ENCODE measurements around the gene CAPG. TPM values are rescaled to one million over a fixed set of nuclear protein-coding genes. Genes with fewer than 3 reads are reported as not detected.

Gene CAPG
- total RNA-seq, 1 donor from 2014 or later, result 76.4 TPM

DNA sequence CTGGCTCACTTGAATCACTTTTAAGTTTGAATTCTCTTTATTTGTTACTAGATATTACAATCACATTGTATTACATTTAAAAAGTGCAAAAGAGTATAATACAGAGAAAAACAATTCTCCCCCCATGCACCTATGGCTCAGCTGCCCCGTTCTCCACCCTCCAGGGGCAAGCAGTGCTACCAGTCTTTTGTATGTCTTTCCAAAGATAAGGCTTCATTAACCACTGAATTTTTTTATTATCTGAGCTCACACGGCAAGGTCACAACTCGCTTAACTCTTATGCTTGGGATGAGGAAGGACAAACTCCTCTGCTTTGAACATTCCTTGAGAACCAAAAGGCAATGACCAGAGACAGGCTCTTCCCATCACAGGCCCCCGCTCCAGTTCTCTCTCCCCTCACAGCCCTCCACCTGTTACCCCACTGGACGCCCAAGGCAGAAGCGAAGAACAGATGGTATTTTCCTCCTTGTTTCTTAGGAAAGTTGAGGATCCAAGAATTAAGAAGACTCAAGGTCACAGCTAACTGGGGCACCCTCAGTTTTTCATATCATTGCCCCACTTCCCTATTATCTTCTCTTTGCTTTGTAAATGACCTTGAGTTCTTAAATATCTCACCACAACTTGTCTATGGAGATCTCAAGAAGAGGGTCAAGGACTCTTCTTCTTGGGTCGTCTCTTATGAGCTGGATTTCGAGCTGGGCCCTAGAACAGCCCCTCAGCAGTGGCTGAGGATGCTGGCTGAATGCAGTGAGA, 38.5 kb upstream of the CAPG start:
- H3K27ac Mint-ChIP-seq (ENCODE audit: unreplicated experiment), result no peak overlapping the region

DNA sequence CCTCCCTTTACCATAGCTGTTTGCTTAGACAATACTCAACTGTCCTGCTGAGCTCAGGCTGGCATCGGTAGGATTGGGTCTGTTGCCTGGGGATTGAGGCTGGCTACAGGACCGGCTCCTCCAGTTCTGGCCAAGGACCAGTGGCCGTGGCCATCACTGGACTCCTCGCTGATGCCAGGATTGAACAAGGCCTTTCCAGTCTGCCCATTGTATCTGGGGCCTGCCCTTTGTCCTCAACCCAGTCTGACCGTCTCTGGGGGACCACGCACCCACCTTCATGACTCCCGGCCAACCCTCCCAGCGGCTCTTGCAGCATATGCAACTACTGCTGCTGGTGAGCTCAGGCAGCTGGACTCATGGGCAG, 37.0 kb upstream of the CAPG start:
- TF ChIP-seq, protein P1, sequence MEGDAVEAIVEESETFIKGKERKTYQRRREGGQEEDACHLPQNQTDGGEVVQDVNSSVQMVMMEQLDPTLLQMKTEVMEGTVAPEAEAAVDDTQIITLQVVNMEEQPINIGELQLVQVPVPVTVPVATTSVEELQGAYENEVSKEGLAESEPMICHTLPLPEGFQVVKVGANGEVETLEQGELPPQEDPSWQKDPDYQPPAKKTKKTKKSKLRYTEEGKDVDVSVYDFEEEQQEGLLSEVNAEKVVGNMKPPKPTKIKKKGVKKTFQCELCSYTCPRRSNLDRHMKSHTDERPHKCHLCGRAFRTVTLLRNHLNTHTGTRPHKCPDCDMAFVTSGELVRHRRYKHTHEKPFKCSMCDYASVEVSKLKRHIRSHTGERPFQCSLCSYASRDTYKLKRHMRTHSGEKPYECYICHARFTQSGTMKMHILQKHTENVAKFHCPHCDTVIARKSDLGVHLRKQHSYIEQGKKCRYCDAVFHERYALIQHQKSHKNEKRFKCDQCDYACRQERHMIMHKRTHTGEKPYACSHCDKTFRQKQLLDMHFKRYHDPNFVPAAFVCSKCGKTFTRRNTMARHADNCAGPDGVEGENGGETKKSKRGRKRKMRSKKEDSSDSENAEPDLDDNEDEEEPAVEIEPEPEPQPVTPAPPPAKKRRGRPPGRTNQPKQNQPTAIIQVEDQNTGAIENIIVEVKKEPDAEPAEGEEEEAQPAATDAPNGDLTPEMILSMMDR (IDR thresholded peaks at IDR 0.05; ENCODE audit: unreplicated experiment), result no peak
- no peak for DNase-seq (ENCODE audit: low spot score)
- Mint-ChIP-seq H3K27me3 (ENCODE audit: unreplicated experiment) (peaks cover 4% of the 10 kb centered on the region), H3K9me3 (ENCODE audit: unreplicated experiment) (no peaks in the 10 kb centered on the region), H3K4me1 (ENCODE audit: unreplicated experiment) (peaks cover 4% of the 10 kb centered on the region), H3K27ac (ENCODE audit: unreplicated experiment) (no peak overlapping the region), H3K36me3 (ENCODE audit: low read depth, unreplicated experiment) (no peaks in the 10 kb centered on the region), H3K4me3 (ENCODE audit: unreplicated experiment) (no peak overlapping the region)

More for the DNA sequence above, 38.5 kb upstream of the CAPG start:
- DNase-seq (ENCODE audit: low spot score), result no peak
- TF ChIP-seq, protein P1 (IDR thresholded peaks at IDR 0.05; ENCODE audit: unreplicated experiment), result no peak
- Mint-ChIP-seq H3K9me3 (ENCODE audit: unreplicated experiment) (no peaks in the 10 kb centered on the region), H3K4me1 (ENCODE audit: unreplicated experiment) (peaks cover 4% of the 10 kb centered on the region), H3K4me3 (ENCODE audit: unreplicated experiment) (no peak overlapping the region), H3K36me3 (ENCODE audit: low read depth, unreplicated experiment) (peaks cover 6% of the 10 kb centered on the region), H3K27me3 (ENCODE audit: unreplicated experiment) (peaks cover 4% of the 10 kb centered on the region)

DNA sequence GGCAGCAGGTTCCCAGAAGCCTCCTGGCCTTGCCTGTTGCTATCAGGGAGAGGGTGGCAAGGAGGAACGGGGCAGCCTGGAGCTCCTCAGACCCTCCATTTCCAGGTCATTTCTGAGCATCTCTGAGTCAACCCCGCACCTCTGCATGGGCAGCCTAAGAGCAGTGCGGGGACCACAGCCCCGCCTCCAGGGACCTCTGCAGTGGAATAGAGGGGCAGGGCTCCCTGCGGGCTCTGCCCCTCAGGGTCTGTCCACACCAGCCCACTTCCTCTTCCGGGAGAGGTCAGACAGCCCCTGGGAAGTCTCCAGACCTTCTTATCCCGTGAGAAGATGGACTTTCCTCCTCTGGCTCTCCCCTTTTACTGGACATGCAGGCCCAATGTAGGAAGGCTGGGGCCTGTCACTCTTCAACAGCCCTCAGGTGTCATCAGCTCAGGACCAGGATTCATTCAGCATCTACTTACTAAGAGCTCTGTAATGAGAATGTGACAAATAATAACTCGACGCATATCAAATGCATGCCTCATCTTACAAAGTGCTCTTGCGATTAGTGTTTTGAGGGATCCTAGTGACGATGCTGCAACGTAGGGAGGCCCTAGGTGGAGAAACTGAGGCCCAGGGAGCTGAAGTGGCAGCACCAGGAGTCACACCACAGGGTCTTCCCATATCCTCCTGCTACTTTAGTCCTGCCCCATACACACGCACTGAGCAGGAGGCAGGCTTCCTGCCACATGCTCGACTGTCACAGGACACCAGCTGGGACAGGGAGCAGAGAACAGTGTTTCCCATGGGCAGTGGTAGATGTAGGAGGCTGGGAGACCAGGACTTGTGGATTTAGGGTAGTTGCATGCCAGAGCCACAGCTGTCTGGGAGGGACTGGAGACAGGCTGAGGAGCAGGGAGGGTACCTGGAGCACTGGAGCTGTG, 36.4 kb upstream of the CAPG start:
- H3K4me3 Mint-ChIP-seq (ENCODE audit: unreplicated experiment), result no peak overlapping the region
- H3K36me3 Mint-ChIP-seq (ENCODE audit: low read depth, unreplicated experiment), result no peaks in the 10 kb centered on the region
- H3K9me3 Mint-ChIP-seq (ENCODE audit: unreplicated experiment), result no peaks in the 10 kb centered on the region

DNA sequence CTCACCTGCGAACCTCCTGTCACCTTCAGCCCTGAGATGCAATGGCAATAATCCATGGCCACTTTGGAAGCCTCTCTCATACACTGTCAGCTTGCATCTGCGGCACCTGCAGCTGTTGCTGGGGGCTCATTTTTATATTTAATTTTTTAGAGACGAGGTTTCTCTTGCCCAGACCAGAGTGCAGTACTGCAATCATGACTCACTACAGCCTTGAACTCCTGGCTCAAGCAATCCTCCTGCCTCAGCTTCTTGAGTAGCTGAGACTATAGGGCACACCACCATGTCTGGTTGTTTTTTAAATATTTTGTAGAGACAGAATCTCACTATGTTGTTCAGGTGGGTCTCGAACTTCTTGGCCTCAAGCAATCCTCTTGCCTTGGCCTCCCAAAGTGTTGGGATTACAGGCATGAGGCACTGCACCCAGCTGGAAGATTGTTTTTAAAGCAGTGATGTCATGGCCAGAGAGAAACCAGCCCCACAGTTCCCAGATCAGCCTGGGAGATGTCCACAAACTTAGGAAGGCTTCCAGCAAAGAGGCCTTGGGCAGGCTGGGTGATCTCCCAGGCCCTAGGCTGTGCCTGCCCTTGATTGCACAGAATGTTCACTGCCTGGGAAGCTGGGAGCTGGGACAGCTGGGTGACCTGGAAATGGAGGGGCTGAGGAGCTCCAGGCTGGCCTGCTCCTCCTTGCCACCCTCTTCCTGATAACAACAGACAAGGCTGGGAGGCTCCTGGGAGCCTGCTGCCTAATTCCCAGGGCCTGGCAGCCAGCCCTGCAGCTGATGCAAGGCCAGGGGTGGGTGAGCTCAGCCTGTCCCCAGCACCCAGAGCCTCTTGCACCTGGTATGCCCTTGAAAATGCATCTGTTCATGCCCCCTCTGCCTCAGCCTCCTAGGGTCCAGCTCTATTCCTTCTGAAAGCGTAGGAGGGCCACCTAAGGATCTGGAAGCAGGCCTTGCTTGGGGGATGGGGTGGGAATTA, 35.4 kb upstream of the CAPG start:
- no peak overlapping the region for H3K27ac Mint-ChIP-seq (ENCODE audit: unreplicated experiment)
- DNase-seq (ENCODE audit: low spot score), result no peak
- H3K9me3 Mint-ChIP-seq (ENCODE audit: unreplicated experiment), result no peaks in the 10 kb centered on the region
- TF ChIP-seq, protein P1 (IDR thresholded peaks at IDR 0.05; ENCODE audit: unreplicated experiment), result no peak
- peaks cover 4% of the 10 kb centered on the region for H3K27me3 Mint-ChIP-seq (ENCODE audit: unreplicated experiment)
- no peaks in the 10 kb centered on the region for H3K36me3 Mint-ChIP-seq (ENCODE audit: low read depth, unreplicated experiment)
- H3K4me3 Mint-ChIP-seq (ENCODE audit: unreplicated experiment), result no peak overlapping the region
- H3K4me1 Mint-ChIP-seq (ENCODE audit: unreplicated experiment), result peaks cover 4% of the 10 kb centered on the region

More for the DNA sequence above, 36.4 kb upstream of the CAPG start:
- no peak overlapping the region for H3K27ac Mint-ChIP-seq (ENCODE audit: unreplicated experiment)
- TF ChIP-seq, protein P1 (IDR thresholded peaks at IDR 0.05; ENCODE audit: unreplicated experiment), result no peak
- DNase-seq (ENCODE audit: low spot score), result no peak
- peaks cover 4% of the 10 kb centered on the region for H3K4me1 Mint-ChIP-seq (ENCODE audit: unreplicated experiment)
- peaks cover 4% of the 10 kb centered on the region for H3K27me3 Mint-ChIP-seq (ENCODE audit: unreplicated experiment)
